Duodenal mucosa (tissue), 2 donors: Measurements from ENCODE around the gene IL26.

Source experiments
- H3K27ac ChIP-seq: one replicate; pipeline ENCODE4 v1.7.0; 2013; ENCODE audit warnings: low read depth, low read length
- H3K27me3 ChIP-seq, 2 donors: one replicate each; pipeline ENCODE4 v1.7.0; 2013; ENCODE audit warnings: low read length in 2 of 2, control low read depth in 1 of 2; ENCODE audit not compliant: insufficient read depth in 2 of 2, control insufficient read depth in 1 of 2
- H3K36me3 ChIP-seq, 2 donors: one replicate each; pipeline ENCODE4 v1.7.0; 2013; ENCODE audit warnings: low read length in 2 of 2, control low read depth in 1 of 2; ENCODE audit not compliant: insufficient read depth in 2 of 2, control insufficient read depth in 1 of 2
- H3K4me1 ChIP-seq, 2 donors: one replicate each; pipeline ENCODE4 v1.7.0; 2013; ENCODE audit warnings: low read length in 2 of 2, control low read depth in 1 of 2; ENCODE audit not compliant: insufficient read depth in 2 of 2, control insufficient read depth in 1 of 2
- H3K4me3 ChIP-seq, 2 donors: one replicate each; pipeline ENCODE4 v1.7.0; 2013; ENCODE audit warnings: low read length in 2 of 2, low read depth in 1 of 2
- H3K9ac ChIP-seq, 2 donors: one replicate each; pipeline ENCODE4 v1.7.0; 2013; ENCODE audit warnings: low read length in 2 of 2, low read depth in 1 of 2
- H3K9me3 ChIP-seq, 2 donors: one replicate each; pipeline ENCODE4 v1.7.0; 2013; ENCODE audit warnings: low read length in 2 of 2, control low read depth in 1 of 2; ENCODE audit not compliant: control insufficient read depth in 1 of 2

IL26 gene

DNA sequence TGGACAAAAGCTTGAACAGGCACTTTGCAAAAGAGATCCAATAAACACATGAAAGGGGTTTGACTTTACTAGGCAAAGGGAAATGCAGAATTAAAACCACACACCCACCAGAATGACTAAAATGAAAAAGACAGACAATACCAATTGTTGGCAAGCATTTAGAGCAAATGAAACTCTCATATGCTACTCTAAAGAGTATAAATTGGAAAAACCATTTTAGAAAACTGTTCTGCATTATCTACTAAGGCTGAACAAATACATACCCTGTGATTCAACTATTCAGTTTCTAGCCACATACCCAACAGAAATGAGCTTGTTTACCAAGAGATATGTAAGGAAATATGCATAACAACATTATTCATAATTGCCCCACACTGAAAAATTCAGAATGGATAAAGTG is 36.3 kb upstream of the IL26 start:
- H3K36me3 ChIP-seq: no peaks in the 10 kb centered on the region
- H3K27me3 ChIP-seq: peaks cover 0 to 2% of the 10 kb centered on the region in 2 donors
- H3K4me1 ChIP-seq: no peaks in the 10 kb centered on the region
- H3K9ac ChIP-seq: no peak overlapping the region
- no peak overlapping the region for H3K4me3 ChIP-seq
- H3K27ac ChIP-seq: no peak overlapping the region
- H3K9me3 ChIP-seq: no peaks in the 10 kb centered on the region

GRCh38 chr12:68260153-68260552 is 34.5 kb upstream of the IL26 start:
- Histone ChIP-seq H3K9me3 (no peaks in the 10 kb centered on the region), H3K4me1 (no peaks in the 10 kb centered on the region), H3K27me3 (peaks cover 0 to 7% of the 10 kb centered on the region in 2 donors), H3K4me3 (no peak overlapping the region), H3K27ac (no peak overlapping the region), H3K9ac (no peak overlapping the region), H3K36me3 (no peaks in the 10 kb centered on the region)

DNA sequence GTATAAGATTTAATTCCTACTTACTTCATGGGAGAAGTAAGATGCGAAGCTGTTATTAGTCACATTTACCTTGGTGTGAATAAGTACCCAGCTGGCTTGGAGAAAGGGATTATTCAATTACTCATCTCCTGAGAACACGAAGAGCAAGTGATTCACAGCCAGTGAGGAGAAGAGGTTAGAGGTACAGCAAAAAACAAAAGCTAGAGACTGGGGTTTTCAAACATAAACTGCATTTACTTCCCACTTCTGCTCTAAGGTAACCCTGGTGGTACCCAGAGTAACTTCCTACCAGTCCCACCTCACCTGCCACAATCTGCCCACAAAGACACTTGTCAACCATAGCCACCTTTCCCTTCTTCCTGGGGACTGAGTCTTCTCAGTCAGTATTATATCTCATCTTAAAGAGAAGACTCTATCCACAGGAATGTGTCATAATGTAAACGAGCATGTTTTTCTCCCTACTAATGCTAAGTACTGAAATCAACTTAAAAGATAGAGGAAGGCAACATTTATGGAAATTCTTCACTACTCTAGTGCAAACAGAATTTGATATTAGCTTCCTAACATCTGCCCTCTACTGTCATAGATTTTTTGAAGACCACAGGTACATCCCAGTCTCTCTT is 33.8 kb upstream of the IL26 start:
- no peak overlapping the region for H3K9ac ChIP-seq
- H3K36me3 ChIP-seq: no peaks in the 10 kb centered on the region
- no peaks in the 10 kb centered on the region for H3K4me1 ChIP-seq
- no peak overlapping the region for H3K27ac ChIP-seq
- H3K27me3 ChIP-seq: peaks cover 0 to 7% of the 10 kb centered on the region in 2 donors
- no peaks in the 10 kb centered on the region for H3K9me3 ChIP-seq
- H3K4me3 ChIP-seq: no peak overlapping the region

DNA sequence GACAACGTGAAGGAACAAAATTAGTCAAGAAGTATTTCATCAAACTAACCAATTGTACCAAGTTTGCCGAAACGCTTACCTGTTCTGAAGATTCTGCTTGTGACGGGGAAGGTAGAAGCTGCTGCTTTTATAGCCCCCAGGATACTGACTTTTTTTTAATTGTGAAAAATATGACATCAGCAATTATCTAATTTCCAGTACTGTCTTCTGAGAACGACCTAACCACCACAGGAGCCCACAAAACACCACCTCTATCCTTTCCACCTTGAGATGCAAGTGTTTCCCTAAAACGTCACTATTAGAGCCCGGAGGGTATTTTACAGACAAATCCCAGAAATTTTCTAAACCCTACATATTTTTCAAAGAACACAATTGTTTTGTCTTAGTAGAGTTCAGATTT is 27.9 kb upstream of the IL26 start, which contains the start of gene IL22:
TSS of gene IL22 (minus strand) at position 101 of the 400 bp plus-strand sequence. CDS start 156 bp downstream, outside the sequence.
- no peak within 1 kb of the TSS for H3K9ac ChIP-seq

DNA sequence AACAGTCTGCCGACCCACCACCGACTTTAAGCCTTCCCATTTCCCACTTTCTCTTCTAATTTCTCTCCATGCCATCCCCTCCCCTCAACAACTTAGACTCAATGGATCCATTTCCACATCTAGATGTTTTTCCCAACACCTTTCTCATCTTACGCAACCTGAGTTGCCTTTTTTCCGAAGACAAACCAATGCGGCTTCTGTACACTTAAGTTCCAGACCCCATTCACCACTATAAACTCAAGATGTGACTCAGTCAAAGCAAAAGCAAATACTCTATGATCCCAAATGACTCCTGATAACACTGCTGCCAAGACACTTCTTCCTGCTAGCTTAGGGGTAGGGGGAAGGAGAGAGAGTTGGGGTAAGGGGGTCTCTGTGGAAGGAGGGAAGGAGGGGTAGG is 26.5 kb upstream of the IL26 start:
- Histone ChIP-seq H3K9me3 (no peaks in the 10 kb centered on the region), H3K4me3 (no peak overlapping the region), H3K36me3 (no peaks in the 10 kb centered on the region), H3K9ac (no peak overlapping the region), H3K27ac (no peak overlapping the region), H3K27me3 (peaks cover 4 to 11% of the 10 kb centered on the region in 2 donors), H3K4me1 (no peaks in the 10 kb centered on the region)

More for the DNA sequence above, 27.9 kb upstream of the IL26 start, which contains the start of gene IL22:
- Histone ChIP-seq H3K27me3 (peaks cover 4 to 11% of the 10 kb centered on the region in 2 donors), H3K4me3 (no peak within 1 kb of the TSS), H3K27ac (no peak within 1 kb of the TSS), H3K4me1 (no peaks in the 10 kb centered on the region), H3K9me3 (no peaks in the 10 kb centered on the region), H3K36me3 (no peaks in the 10 kb centered on the region)

DNA sequence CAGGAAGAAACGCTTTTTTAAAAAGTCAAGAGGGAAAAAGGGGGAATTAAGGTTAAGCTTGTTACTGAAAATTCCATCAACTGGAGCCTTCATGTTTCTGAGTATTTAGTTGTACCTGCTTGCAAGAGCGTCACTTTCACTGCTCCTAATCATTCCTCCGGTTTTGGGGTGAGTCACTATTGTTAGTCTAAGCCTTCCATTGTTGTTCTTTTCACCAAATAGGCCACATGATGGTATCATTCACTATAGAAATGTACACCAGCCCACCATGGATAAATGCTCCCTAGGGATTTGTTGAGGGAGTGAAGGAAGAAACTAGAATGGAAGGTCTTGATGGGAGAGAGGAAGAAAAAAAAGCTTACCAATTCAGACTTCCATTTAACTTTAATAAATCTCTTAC is 24.8 kb upstream of the IL26 start:
- H3K9ac ChIP-seq: no peak overlapping the region
- H3K27me3 ChIP-seq: peaks cover 4 to 6% of the 10 kb centered on the region in 2 donors
- no peaks in the 10 kb centered on the region for H3K9me3 ChIP-seq
- no peak overlapping the region for H3K27ac ChIP-seq
- H3K4me1 ChIP-seq: no peaks in the 10 kb centered on the region
- H3K4me3 ChIP-seq: no peak overlapping the region
- H3K36me3 ChIP-seq: no peaks in the 10 kb centered on the region

DNA sequence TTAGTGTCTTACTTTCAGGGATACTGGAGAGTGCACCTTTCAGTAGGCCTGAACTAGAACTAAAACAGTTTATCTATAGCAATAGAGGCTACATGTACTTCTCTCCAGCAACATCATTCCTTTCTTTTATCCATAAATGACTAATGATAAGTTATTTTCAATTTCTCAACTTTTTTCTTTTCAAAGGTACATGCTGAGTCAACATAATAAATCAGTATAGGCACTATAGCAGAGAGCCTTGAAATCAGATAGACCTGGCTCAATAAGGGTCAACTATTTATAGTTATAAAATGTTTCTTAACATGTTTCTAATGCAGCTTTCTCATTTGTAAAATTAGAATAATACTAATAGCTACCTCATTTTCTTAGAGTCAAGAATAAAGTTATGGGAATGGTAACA is 22.2 kb upstream of the IL26 start:
- peaks cover 4 to 6% of the 10 kb centered on the region in 2 donors for H3K27me3 ChIP-seq
- no peak overlapping the region for H3K27ac ChIP-seq
- no peaks in the 10 kb centered on the region for H3K4me1 ChIP-seq
- no peak overlapping the region for H3K9ac ChIP-seq
- H3K4me3 ChIP-seq: no peak overlapping the region
- H3K36me3 ChIP-seq: no peaks in the 10 kb centered on the region
- no peaks in the 10 kb centered on the region for H3K9me3 ChIP-seq

GRCh38 chr12:68246350-68246749 is 20.7 kb upstream of the IL26 start:
- Histone ChIP-seq H3K4me3 (no peak overlapping the region), H3K36me3 (no peaks in the 10 kb centered on the region), H3K27me3 (peaks cover 0 to 4% of the 10 kb centered on the region in 2 donors), H3K4me1 (no peaks in the 10 kb centered on the region), H3K9ac (no peak overlapping the region), H3K9me3 (no peaks in the 10 kb centered on the region), H3K27ac (no peak overlapping the region)

DNA sequence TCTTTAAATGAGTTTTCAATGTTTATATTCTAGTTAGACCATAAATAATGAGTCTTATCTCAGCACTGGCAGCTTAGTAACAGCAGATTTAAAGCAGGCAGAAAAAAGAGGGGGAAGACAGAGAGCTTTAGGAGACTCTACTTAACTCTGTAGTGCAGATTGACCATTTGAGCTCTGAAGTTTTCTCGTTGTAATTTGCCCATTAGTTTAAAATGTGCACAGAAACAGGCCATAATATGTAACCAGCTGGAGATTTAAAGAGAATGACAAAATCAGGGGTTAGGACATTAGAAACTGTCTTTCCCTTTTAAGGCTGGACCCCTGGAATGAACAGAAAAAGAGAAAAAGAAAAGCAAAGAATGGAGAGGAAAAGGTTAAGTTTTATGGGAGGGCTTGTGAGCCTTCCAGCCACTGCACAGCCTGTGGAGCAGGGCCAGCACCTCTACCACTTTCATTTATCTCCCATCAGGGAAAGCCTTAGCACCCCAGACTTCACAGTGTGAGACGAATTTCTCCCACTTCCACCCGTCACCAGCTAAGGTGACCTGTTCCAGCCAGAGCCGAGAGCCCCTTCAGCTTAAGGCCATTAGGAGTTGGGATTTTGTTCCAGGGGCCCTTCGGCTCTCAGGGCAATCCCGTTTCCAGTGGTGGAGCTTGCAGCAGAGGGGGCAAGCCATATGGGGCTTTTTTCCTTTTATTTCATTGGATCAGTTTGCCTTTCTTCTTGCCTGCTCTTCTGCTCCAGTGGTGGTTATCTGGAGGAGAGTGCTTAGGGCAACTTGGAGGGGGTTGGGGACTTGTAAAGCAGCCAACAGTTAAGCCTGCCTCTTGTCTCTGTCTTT is 19.8 kb upstream of the IL26 start:
- Histone ChIP-seq H3K27ac (no peak overlapping the region), H3K27me3 (no peaks in the 10 kb centered on the region), H3K36me3 (no peaks in the 10 kb centered on the region), H3K9ac (no peak overlapping the region), H3K4me3 (no peak overlapping the region), H3K4me1 (peaks cover 4 to 6% of the 10 kb centered on the region in 2 donors), H3K9me3 (no peaks in the 10 kb centered on the region)

- H3K9ac ChIP-seq: no peak overlapping the region
- no peaks in the 10 kb centered on the region for H3K27me3 ChIP-seq
- no peaks in the 10 kb centered on the region for H3K9me3 ChIP-seq
- H3K36me3 ChIP-seq: no peaks in the 10 kb centered on the region
- no peak overlapping the region for H3K4me3 ChIP-seq
- peaks cover 4 to 14% of the 10 kb centered on the region in 2 donors for H3K4me1 ChIP-seq
- H3K27ac ChIP-seq: no peak overlapping the region
Measured at GRCh38 chr12:68242777-68243176, 17.2 kb upstream of the IL26 start.
